ENCODE measurements around the gene CCDC12. TPM values are rescaled to one million over a fixed set of nuclear protein-coding genes. Genes with fewer than 3 reads are reported as not detected.
A peak's percentile ranks its signal among the peaks of the same experiment; 100 is the strongest.

CCDC12 gene
- total and polyA plus RNA-seq, 4 donors: 14.0 to 55.8 (median 42.8) TPM

GRCh38 chr3:46893146-46893748 is 83.3 kb downstream of the CCDC12 start:
- Histone ChIP-seq H3K4me3 (ENCODE audit: low read depth, low read length) (no peak overlapping the region), H3K27ac (ENCODE audit: low read depth, low read length) (no peak overlapping the region), H3K4me1 (ENCODE audit: control insufficient read depth, insufficient read depth, low read length) (peaks cover 37% of the 10 kb centered on the region), H3K36me3 (ENCODE audit: control insufficient read depth, insufficient read depth, low read length) (no peaks in the 10 kb centered on the region), H3K27me3 (ENCODE audit: control insufficient read depth, insufficient read depth, low read length) (peaks cover 6% of the 10 kb centered on the region), H3K9me3 (ENCODE audit: control insufficient read depth, insufficient read depth, low read length) (no peaks in the 10 kb centered on the region)
- WGBS (ENCODE audit: insufficient coverage): 90% methylated on average over 2 of the region's 6 CpGs
- peak in 1 of 6 donors; percentile 26 for DNase-seq (ENCODE audit: low read depth in 4 of 6, low spot score in 6 of 6)

GRCh38 chr3:46892285-46893145 is 84.0 kb downstream of the CCDC12 start:
- Histone ChIP-seq H3K36me3 (ENCODE audit: control insufficient read depth, insufficient read depth, low read length) (no peaks in the 10 kb centered on the region), H3K27ac (ENCODE audit: low read depth, low read length) (no peak overlapping the region), H3K27me3 (ENCODE audit: control insufficient read depth, insufficient read depth, low read length) (no peaks in the 10 kb centered on the region), H3K9me3 (ENCODE audit: control insufficient read depth, insufficient read depth, low read length) (no peaks in the 10 kb centered on the region), H3K4me1 (ENCODE audit: control insufficient read depth, insufficient read depth, low read length) (peaks cover 32% of the 10 kb centered on the region), H3K4me3 (ENCODE audit: low read depth, low read length) (peak overlapping the region; percentile 40)
- peak; percentile 44 to 91 (median 62) for DNase-seq (ENCODE audit: low read depth in 4 of 6, low spot score in 6 of 6)
- 3% methylated on average over 54 of the region's 58 CpGs for WGBS (ENCODE audit: insufficient coverage)

- 100% methylated on average over 2 of the region's 3 CpGs for WGBS (ENCODE audit: insufficient coverage)
- DNase-seq (ENCODE audit: low read depth in 4 of 6, low spot score in 6 of 6): no peak
Measured at GRCh38 chr3:46891132-46891531, 85.4 kb downstream of the CCDC12 start.

GRCh38 chr3:46890132-46890531 is 86.4 kb downstream of the CCDC12 start:
- no peak for DNase-seq (ENCODE audit: low read depth in 4 of 6, low spot score in 6 of 6)
- Histone ChIP-seq H3K4me3 (ENCODE audit: low read depth, low read length) (no peak overlapping the region), H3K9me3 (ENCODE audit: control insufficient read depth, insufficient read depth, low read length) (no peaks in the 10 kb centered on the region), H3K27ac (ENCODE audit: low read depth, low read length) (no peak overlapping the region), H3K27me3 (ENCODE audit: control insufficient read depth, insufficient read depth, low read length) (peaks cover 4% of the 10 kb centered on the region), H3K4me1 (ENCODE audit: control insufficient read depth, insufficient read depth, low read length) (peaks cover 32% of the 10 kb centered on the region), H3K36me3 (ENCODE audit: control insufficient read depth, insufficient read depth, low read length) (no peaks in the 10 kb centered on the region)
- 83% methylated on average over 1 of the region's 1 CpG for WGBS (ENCODE audit: insufficient coverage)

More at GRCh38 chr3:46891132-46891531, 85.4 kb downstream of the CCDC12 start:
- no peak overlapping the region for H3K4me3 ChIP-seq (ENCODE audit: low read depth, low read length)
- H3K4me1 ChIP-seq (ENCODE audit: control insufficient read depth, insufficient read depth, low read length): peaks cover 32% of the 10 kb centered on the region
- no peak overlapping the region for H3K27ac ChIP-seq (ENCODE audit: low read depth, low read length)
- no peaks in the 10 kb centered on the region for H3K36me3 ChIP-seq (ENCODE audit: control insufficient read depth, insufficient read depth, low read length)
- no peaks in the 10 kb centered on the region for H3K27me3 ChIP-seq (ENCODE audit: control insufficient read depth, insufficient read depth, low read length)
- no peaks in the 10 kb centered on the region for H3K9me3 ChIP-seq (ENCODE audit: control insufficient read depth, insufficient read depth, low read length)

GRCh38 chr3:46889381-46890110 is 87.0 kb downstream of the CCDC12 start:
- H3K27me3 ChIP-seq (ENCODE audit: control insufficient read depth, insufficient read depth, low read length): peaks cover 10% of the 10 kb centered on the region
- H3K27ac ChIP-seq (ENCODE audit: low read depth, low read length): no peak overlapping the region
- H3K4me1 ChIP-seq (ENCODE audit: control insufficient read depth, insufficient read depth, low read length): peaks cover 32% of the 10 kb centered on the region
- no peaks in the 10 kb centered on the region for H3K9me3 ChIP-seq (ENCODE audit: control insufficient read depth, insufficient read depth, low read length)
- no peak overlapping the region for H3K4me3 ChIP-seq (ENCODE audit: low read depth, low read length)
- DNase-seq (ENCODE audit: low read depth in 4 of 6, low spot score in 6 of 6): no peak
- 94% methylated on average over 3 of the region's 6 CpGs for WGBS (ENCODE audit: insufficient coverage)
- H3K36me3 ChIP-seq (ENCODE audit: control insufficient read depth, insufficient read depth, low read length): no peaks in the 10 kb centered on the region

GRCh38 chr3:46888705-46889104 is 87.8 kb downstream of the CCDC12 start:
- Histone ChIP-seq H3K4me1 (ENCODE audit: control insufficient read depth, insufficient read depth, low read length) (peaks cover 35% of the 10 kb centered on the region), H3K4me3 (ENCODE audit: low read depth, low read length) (no peak overlapping the region), H3K9me3 (ENCODE audit: control insufficient read depth, insufficient read depth, low read length) (no peaks in the 10 kb centered on the region), H3K36me3 (ENCODE audit: control insufficient read depth, insufficient read depth, low read length) (no peaks in the 10 kb centered on the region), H3K27ac (ENCODE audit: low read depth, low read length) (no peak overlapping the region), H3K27me3 (ENCODE audit: control insufficient read depth, insufficient read depth, low read length) (peaks cover 17% of the 10 kb centered on the region)
- DNase-seq (ENCODE audit: low read depth in 4 of 6, low spot score in 6 of 6): no peak
- 64% methylated on average over 9 of the region's 13 CpGs for WGBS (ENCODE audit: insufficient coverage)

- Histone ChIP-seq H3K27me3 (ENCODE audit: control insufficient read depth, insufficient read depth, low read length) (peaks cover 21% of the 10 kb centered on the region), H3K27ac (ENCODE audit: low read depth, low read length) (no peak overlapping the region), H3K36me3 (ENCODE audit: control insufficient read depth, insufficient read depth, low read length) (no peaks in the 10 kb centered on the region), H3K9me3 (ENCODE audit: control insufficient read depth, insufficient read depth, low read length) (no peaks in the 10 kb centered on the region), H3K4me1 (ENCODE audit: control insufficient read depth, insufficient read depth, low read length) (peaks cover 32% of the 10 kb centered on the region), H3K4me3 (ENCODE audit: low read depth, low read length) (no peak overlapping the region)
- DNase-seq (ENCODE audit: low read depth in 4 of 6, low spot score in 6 of 6): no peak
- WGBS (ENCODE audit: insufficient coverage): 63% methylated on average over 2 of the region's 7 CpGs
Measured at GRCh38 chr3:46887980-46888494, 88.5 kb downstream of the CCDC12 start.

- peaks cover 39% of the 10 kb centered on the region for H3K27me3 ChIP-seq (ENCODE audit: control insufficient read depth, insufficient read depth, low read length)
- H3K4me1 ChIP-seq (ENCODE audit: control insufficient read depth, insufficient read depth, low read length): peaks cover 37% of the 10 kb centered on the region
- no peaks in the 10 kb centered on the region for H3K9me3 ChIP-seq (ENCODE audit: control insufficient read depth, insufficient read depth, low read length)
- DNase-seq (ENCODE audit: low read depth in 4 of 6, low spot score in 6 of 6): no peak
- no peaks in the 10 kb centered on the region for H3K36me3 ChIP-seq (ENCODE audit: control insufficient read depth, insufficient read depth, low read length)
- no peak overlapping the region for H3K4me3 ChIP-seq (ENCODE audit: low read depth, low read length)
- no peak overlapping the region for H3K27ac ChIP-seq (ENCODE audit: low read depth, low read length)
- 98% methylated on average over 3 of the region's 3 CpGs for WGBS (ENCODE audit: insufficient coverage)
Measured at GRCh38 chr3:46885612-46886011, 90.9 kb downstream of the CCDC12 start.

- peaks cover 35% of the 10 kb centered on the region for H3K4me1 ChIP-seq (ENCODE audit: control insufficient read depth, insufficient read depth, low read length)
- H3K27me3 ChIP-seq (ENCODE audit: control insufficient read depth, insufficient read depth, low read length): peaks cover 39% of the 10 kb centered on the region
Measured at GRCh38 chr3:46884929-46885328, 91.6 kb downstream of the CCDC12 start.

More at GRCh38 chr3:46884929-46885328, 91.6 kb downstream of the CCDC12 start:
- no peak overlapping the region for H3K4me3 ChIP-seq (ENCODE audit: low read depth, low read length)
- no peak overlapping the region for H3K27ac ChIP-seq (ENCODE audit: low read depth, low read length)
- DNase-seq (ENCODE audit: low read depth in 4 of 6, low spot score in 6 of 6): no peak
- WGBS (ENCODE audit: insufficient coverage): 60% methylated on average over 1 of the region's 7 CpGs
- H3K9me3 ChIP-seq (ENCODE audit: control insufficient read depth, insufficient read depth, low read length): no peaks in the 10 kb centered on the region
- no peaks in the 10 kb centered on the region for H3K36me3 ChIP-seq (ENCODE audit: control insufficient read depth, insufficient read depth, low read length)
